GM23248 (cell line): ENCODE measurements around the gene MUSK. TPM values are rescaled to one million over a fixed set of nuclear protein-coding genes. Genes with fewer than 3 reads are reported as not detected.

Experiments
- DNase-seq: peaks from one replicate; pipeline ENCODE4 v3.0.0-alpha.2; 2015
- H2AFZ ChIP-seq: fragments of 200-600 bp; sonication (generic); 2 replicates; pipeline ENCODE4 v1.6.1; 2016; ENCODE audit warnings: antibody characterized with exemption
- H3F3A ChIP-seq: fragments of 200-600 bp; sonication (generic); 2 replicates; pipeline ENCODE4 v1.6.1; 2016; ENCODE audit warnings: mild to moderate bottlenecking, antibody characterized with exemption, mixed run types; ENCODE audit not compliant: insufficient read depth
- H3K27ac ChIP-seq: fragments of 200-600 bp; sonication (generic); 2 replicates; pipeline ENCODE4 v1.5.1; 2016; ENCODE audit warnings: mild to moderate bottlenecking
- H3K27me3 ChIP-seq: fragments of 200-600 bp; sonication (generic); replicated peaks from 2 replicates; pipeline ENCODE4 v1.6.1; 2016; ENCODE audit warnings: mild to moderate bottlenecking; ENCODE audit not compliant: insufficient read depth
- H3K36me3 ChIP-seq: fragments of 200-600 bp; sonication (generic); 2 replicates; pipeline ENCODE4 v1.6.1; 2016; ENCODE audit warnings: low read depth, mild to moderate bottlenecking
- H3K4me1 ChIP-seq: fragments of 200-600 bp; sonication (generic); 2 replicates; pipeline ENCODE4 v1.6.1; 2016; ENCODE audit warnings: mild to moderate bottlenecking; ENCODE audit not compliant: insufficient read depth
- H3K4me2 ChIP-seq: fragments of 200-600 bp; sonication (generic); one replicate; pipeline ENCODE4 v1.6.1; 2016; ENCODE audit warnings: mild to moderate bottlenecking; ENCODE audit not compliant: unreplicated experiment
- H3K4me3 ChIP-seq: fragments of 200-600 bp; sonication (generic); 2 replicates; pipeline ENCODE4 v1.5.1; 2016; ENCODE audit warnings: mild to moderate bottlenecking
- H3K79me2 ChIP-seq: fragments of 200-600 bp; sonication (generic); 2 replicates; pipeline ENCODE4 v1.6.1; 2016; ENCODE audit warnings: mild to moderate bottlenecking; ENCODE audit not compliant: insufficient read depth
- H3K9ac ChIP-seq: fragments of 200-600 bp; sonication (generic); 2 replicates; pipeline ENCODE4 v1.6.1; 2016; ENCODE audit warnings: mild to moderate bottlenecking
- H3K9me2 ChIP-seq: fragments of 200-600 bp; sonication (generic); 2 replicates; pipeline ENCODE4 v1.6.1; 2016; ENCODE audit warnings: mixed run types, mild to moderate bottlenecking, moderate library complexity; ENCODE audit not compliant: insufficient read depth
- H3K9me3 ChIP-seq: fragments of 200-600 bp; sonication (generic); one replicate; pipeline ENCODE4 v1.6.1; 2017; ENCODE audit warnings: low read depth
- H4K20me1 ChIP-seq: fragments of 200-600 bp; sonication (generic); 2 replicates; pipeline ENCODE4 v1.6.0; 2016; ENCODE audit not compliant: insufficient read depth
- EZH2 ChIP-seq: fragments of 200-600 bp; sonication (generic); IDR thresholded peaks from 2 replicates; pipeline ENCODE4 v1.6.1; 2018; ENCODE audit warnings: antibody characterized with exemption, mild to moderate bottlenecking; ENCODE audit not compliant: insufficient read depth, poor library complexity, severe bottlenecking
- EZH2phosphoT487 ChIP-seq: fragments of 200-600 bp; sonication (generic); IDR thresholded peaks from 2 replicates; pipeline ENCODE4 v1.6.1; 2018; ENCODE audit warnings: antibody characterized with exemption, moderate library complexity, mild to moderate bottlenecking, low read depth; ENCODE audit not compliant: insufficient read depth
- WGBS, 2 experiments: methylation state at CpG; one replicate each; pipeline ENCODE4 v1.1.6; 2015 to 2017; ENCODE audit warnings: low lambda C conversion rate in 2 of 2, low coverage in 1 of 2; ENCODE audit errors: missing lambda C conversion rate in 2 of 2; 5-methylcytosine and 5-hydroxymethylcytosine counted together
- in situ Hi-C: fragments of 300-500 bp; cut with MboI; formaldehyde crosslinking; loops from 2 replicates; pipeline ENCODE4 v1.15.0; 2020
- polyA plus RNA-seq: library from polyadenylated mRNA; unstranded; fragments of >200 nt; fragmentation: Nextera tagmentation; extraction: Ambion mirVana; gene quantifications from 2 replicates; pipeline ENCODE4 v1.2.1, GENCODE V29; 2016
- total RNA-seq: library from RNA; depleted of rRNA; stranded (reverse); fragments of >200 nt; shearing (Covaris generic); gene quantifications from 2 replicates; pipeline ENCODE4 v1.2.3, GENCODE V29; 2014

Gene MUSK
- total and polyA plus RNA-seq, 2 experiments from 2014 or later = not detected

- no peak overlapping the region for H2AFZ ChIP-seq
- peaks cover 7% of the 10 kb centered on the region; the same call in 1 of the 2 replicates for H3F3A ChIP-seq
- no peak overlapping the region for H3K9ac ChIP-seq
- TF ChIP-seq EZH2phosphoT487 (no peak), EZH2 (no peak)
- in situ Hi-C loops = no loop called here
- H4K20me1 ChIP-seq = no peaks in the 10 kb centered on the region
- H3K4me1 ChIP-seq = peaks cover 17% of the 10 kb centered on the region
- 58 to 61% methylated on average over 3 of the region's 3 CpGs for WGBS, 2 experiments
- H3K4me3 ChIP-seq = no peak overlapping the region
- H3K79me2 ChIP-seq = no peaks in the 10 kb centered on the region
- H3K9me2 ChIP-seq = no peaks in the 10 kb centered on the region
- H3K4me2 ChIP-seq = no peak overlapping the region
- no peaks in the 10 kb centered on the region for H3K27me3 ChIP-seq
- no peaks in the 10 kb centered on the region for H3K36me3 ChIP-seq
- DNase-seq = peak; percentile 46
- no peak overlapping the region for H3K27ac ChIP-seq
- H3K9me3 ChIP-seq = no peaks in the 10 kb centered on the region
Observed at GRCh38 chr9:110842986-110843385, 174.4 kb downstream of the MUSK start.

- peaks cover 9% of the 10 kb centered on the region; the same call in 1 of the 2 replicates for H3F3A ChIP-seq
- H3K4me3 ChIP-seq = no peak overlapping the region
- H3K36me3 ChIP-seq = no peaks in the 10 kb centered on the region
- peaks cover 19% of the 10 kb centered on the region for H3K4me1 ChIP-seq
- no peaks in the 10 kb centered on the region for H4K20me1 ChIP-seq
- no peaks in the 10 kb centered on the region for H3K27me3 ChIP-seq
- no peaks in the 10 kb centered on the region for H3K9me2 ChIP-seq
- no peak for TF ChIP-seq EZH2
- no peak for TF ChIP-seq EZH2phosphoT487
- DNase-seq = peak; percentile 12
- no peak overlapping the region for H3K27ac ChIP-seq
- 46 to 67% methylated on average over 1 of the region's 1 CpG for WGBS, 2 experiments
- H2AFZ ChIP-seq = no peak overlapping the region
- in situ Hi-C loops = no loop called here
- no peaks in the 10 kb centered on the region for H3K9me3 ChIP-seq
- H3K79me2 ChIP-seq = no peaks in the 10 kb centered on the region
- H3K9ac ChIP-seq = no peak overlapping the region
- H3K4me2 ChIP-seq = no peak overlapping the region
Observed at GRCh38 chr9:110844121-110844520, 175.5 kb downstream of the MUSK start.

DNA sequence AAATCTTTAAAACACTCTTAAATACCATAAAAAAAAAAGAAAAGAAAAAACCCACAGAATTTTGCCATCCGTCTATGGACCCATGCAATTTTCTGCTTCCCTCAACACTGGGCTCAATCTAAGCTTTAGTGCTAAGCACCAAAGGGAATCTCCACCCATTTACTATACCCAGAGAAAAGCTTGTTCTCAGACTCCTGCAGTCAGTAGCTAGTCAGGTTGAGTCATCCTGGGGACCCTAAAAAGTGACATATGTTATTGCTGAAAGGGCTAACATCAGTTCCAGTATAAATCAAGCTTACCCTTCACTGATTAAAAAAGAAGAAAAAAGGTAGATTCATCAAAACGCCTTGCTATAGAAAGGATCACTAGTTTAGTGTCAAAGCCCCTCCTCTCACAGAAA, 177.6 kb downstream of the MUSK start:
- no peak overlapping the region for H2AFZ ChIP-seq
- H3K27ac ChIP-seq = no peak overlapping the region
- in situ Hi-C loops = no loop called here

GRCh38 chr9:110847671-110848070, 179.1 kb downstream of the MUSK start:
- Histone ChIP-seq H3K4me1 (peaks cover 17% of the 10 kb centered on the region), H4K20me1 (no peaks in the 10 kb centered on the region), H3F3A (peaks cover 9% of the 10 kb centered on the region; the same call in 1 of the 2 replicates), H3K36me3 (no peaks in the 10 kb centered on the region), H3K79me2 (no peaks in the 10 kb centered on the region), H3K9ac (no peak overlapping the region), H3K9me3 (no peaks in the 10 kb centered on the region), H3K27ac (no peak overlapping the region), H3K4me2 (peak overlapping the region; percentile 58), H2AFZ (peak overlapping the region; percentile 67), H3K4me3 (no peak overlapping the region), H3K9me2 (no peaks in the 10 kb centered on the region), H3K27me3 (no peaks in the 10 kb centered on the region)
- no peak for TF ChIP-seq EZH2phosphoT487
- no peak for TF ChIP-seq EZH2
- in situ Hi-C loops = no loop called here
- peak; percentile 6 for DNase-seq
- WGBS, 2 experiments = 4 to 6% methylated on average over 3 of the region's 3 CpGs

More for the DNA sequence above, 177.6 kb downstream of the MUSK start:
- TF ChIP-seq EZH2 = no peak
- no peak for TF ChIP-seq EZH2phosphoT487
- Histone ChIP-seq H3K9me2 (no peaks in the 10 kb centered on the region), H3K4me2 (no peak overlapping the region), H3F3A (peaks cover 9% of the 10 kb centered on the region; the same call in 1 of the 2 replicates), H3K9ac (no peak overlapping the region), H3K36me3 (no peaks in the 10 kb centered on the region), H3K4me1 (peaks cover 19% of the 10 kb centered on the region), H3K79me2 (no peaks in the 10 kb centered on the region), H4K20me1 (no peaks in the 10 kb centered on the region), H3K27me3 (no peaks in the 10 kb centered on the region), H3K4me3 (no peak overlapping the region), H3K9me3 (no peaks in the 10 kb centered on the region)
- WGBS, 2 experiments = 99 to 100% methylated on average over 2 of the region's 2 CpGs
- no peak for DNase-seq
